Left forelimb (tissue), 1 donor: ENCODE results near the gene TEFM.
"Not testable (repeated sequence)": the region's sequence is repeated elsewhere in the genome, so short reads cannot be mapped to it uniquely, and the experiment has no call there.

Source experiments
- DNase-seq: peaks from one replicate; pipeline ENCODE4 v3.0.0-alpha.2; 2018; ENCODE audit warnings: low spot score

TEFM gene

DNA sequence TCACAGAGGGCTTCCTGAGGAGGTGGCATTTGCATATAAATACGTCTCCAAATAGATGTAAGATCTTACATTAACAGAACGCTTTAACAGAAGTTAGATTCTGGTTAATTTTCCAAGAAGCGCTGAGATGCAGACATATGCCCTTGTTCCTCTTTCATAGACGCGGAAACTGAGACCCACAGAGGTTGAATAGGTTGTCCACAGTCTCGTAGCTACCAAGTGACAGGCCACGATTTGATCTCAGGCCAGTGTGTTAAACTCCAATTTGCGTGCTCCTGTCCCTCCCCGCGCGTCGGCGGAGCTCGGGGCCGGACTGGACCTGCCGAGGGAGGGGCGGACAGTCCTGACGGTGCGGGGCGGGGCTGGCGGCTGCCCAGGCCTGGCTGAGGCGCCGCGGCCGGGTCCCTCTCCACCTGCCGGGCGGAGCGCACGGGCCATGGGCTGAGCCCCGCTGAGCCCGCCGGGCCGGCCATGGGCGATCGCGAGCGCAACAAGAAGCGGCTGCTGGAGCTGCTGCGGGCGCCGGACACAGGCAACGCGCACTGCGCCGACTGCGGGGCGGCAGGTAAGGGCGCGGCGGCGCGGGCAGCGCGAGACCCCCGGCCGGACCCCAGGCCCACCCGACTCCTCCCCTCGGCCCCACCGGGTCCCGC, 15.6 kb upstream of the TEFM start, which contains the start of gene ADAP2:
Gene ADAP2 (plus strand): TSS at position 402 of the 653 bp plus-strand sequence. CDS start 70 bp downstream, at position 472.
- DNase-seq, result no peak

DNA sequence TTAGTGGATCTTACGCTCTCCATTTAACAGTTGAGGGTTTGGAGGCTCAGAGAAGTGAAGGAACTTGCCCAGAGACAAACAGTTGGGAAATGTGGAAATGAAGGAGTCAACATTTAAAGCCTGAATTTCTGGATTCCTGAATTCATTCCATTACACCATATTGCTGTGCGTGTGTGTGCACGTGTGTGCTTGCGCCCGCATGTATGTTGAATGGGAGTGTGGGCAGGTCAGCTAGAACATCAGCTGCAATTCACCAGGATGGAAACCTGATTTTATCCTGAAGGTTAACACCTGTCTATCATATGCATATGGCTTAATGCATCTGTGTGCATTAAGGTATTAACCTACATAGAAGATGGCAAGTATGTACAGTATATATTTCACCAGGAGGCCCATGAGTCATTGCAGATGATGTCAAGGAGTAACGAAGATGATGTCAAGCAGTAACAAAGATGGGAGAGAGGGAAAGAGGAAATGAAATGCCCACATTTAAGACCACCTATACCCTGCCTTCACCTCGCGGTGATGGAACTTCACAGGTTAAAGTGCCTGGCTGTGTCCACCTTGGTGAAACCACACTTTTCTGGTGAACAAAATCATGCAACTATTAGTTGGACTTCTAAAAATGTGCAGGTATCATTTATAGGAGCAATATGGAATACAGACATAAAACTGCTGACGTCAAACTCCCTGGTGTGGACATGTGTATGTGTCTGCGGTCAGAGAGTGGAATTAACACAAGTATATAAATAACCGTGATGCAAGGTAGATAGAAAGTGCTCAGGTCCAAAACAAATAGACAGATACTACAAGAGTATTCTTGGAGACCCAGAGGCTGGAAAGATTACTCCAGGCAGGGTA, 14.9 kb upstream of the TEFM start:
- DNase-seq, result no peak

DNA sequence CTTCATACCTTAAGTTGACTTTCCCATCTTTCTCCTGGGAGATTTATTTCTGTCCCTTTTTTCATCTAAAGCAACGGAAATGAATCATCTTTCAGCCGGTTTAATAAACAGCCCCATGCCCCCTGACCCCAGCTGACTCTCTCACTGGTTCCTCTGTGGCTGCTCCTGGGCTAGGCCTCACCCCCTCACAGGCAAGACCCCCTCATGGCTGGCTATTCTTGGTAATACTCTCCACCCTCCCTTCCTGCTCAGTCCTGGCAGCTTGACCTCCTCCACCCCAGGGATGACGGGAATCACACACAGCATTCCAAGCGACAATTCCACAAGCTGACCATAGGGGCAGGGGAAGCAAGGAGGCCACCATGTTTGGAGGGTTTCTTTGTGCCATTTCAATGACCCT, 14.2 kb upstream of the TEFM start:
- DNase-seq, result no peak

DNA sequence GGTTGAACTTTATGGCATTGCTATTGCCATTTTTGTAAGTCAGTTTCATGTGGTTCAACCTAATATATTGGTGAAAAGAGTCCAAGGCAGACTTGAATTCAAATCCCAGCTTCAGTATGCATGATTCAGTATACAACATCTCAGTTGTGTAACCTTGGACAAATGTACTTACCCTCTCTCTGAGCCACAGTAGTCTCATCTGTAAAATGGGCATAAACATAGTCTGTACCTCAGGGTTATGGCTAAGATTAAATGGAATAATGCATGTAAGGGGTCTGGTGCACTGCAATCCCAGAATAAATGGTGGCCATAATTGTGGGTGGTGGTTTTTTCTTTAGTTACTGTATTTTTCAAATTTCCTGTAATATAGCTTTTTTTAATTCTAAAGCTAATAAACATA, 11.0 kb upstream of the TEFM start:
- DNase-seq, result no peak

DNA sequence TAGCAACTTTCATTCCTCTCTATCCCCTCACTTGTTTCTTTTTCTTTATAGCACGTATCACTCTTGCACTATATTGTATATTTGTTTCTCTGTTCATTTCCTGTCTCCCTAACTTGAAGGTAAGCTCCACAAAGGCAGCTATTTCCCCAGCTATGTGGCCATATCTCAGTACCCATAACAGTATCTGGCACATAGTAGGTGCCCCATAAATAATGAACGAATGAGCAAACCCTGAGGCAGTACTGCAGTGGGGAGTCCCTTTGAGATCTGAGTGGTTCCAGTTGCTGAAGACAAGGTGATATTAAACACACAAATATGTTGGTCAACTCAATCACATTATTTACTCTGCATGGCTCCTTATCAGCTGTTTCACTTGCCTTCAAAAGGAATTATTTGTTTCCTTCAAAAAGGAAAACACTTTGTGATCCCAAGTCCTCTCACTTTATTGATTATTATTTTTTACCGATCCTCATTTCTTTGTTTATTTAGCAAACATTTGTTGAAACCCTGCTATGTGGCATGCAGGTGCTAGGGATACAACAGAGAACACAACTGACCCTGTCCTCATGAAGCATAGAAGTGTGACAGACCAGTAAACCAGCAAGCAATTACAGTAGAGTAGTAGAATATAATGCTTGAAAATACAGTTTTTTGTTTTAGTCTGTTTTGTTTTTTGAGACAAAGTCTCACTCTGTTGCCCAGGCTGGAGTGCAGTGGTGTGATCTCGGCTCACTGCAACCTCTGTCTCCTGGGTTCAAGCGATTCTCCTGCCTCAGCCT, 10.0 kb upstream of the TEFM start:
- DNase-seq, result no peak

DNA sequence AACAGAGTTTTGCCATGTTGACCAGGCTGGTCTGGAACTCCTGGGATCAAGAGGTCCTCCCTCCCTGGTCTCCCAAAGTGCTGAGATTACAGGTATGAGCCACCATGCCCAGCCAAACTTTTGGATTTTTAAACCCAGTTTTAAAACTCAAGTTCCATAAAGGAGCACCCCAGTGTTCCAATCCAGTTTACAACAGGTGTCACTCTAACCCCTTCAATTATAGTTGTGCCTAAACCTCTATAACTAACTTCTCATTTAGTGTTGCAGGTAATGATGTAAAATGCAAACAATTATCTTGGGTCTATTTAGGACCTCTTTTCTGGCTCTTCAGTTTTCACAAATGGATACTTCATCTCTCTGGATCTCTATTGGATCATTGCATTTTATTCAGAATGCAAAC, 7.9 kb upstream of the TEFM start:
- no peak for DNase-seq

DNA sequence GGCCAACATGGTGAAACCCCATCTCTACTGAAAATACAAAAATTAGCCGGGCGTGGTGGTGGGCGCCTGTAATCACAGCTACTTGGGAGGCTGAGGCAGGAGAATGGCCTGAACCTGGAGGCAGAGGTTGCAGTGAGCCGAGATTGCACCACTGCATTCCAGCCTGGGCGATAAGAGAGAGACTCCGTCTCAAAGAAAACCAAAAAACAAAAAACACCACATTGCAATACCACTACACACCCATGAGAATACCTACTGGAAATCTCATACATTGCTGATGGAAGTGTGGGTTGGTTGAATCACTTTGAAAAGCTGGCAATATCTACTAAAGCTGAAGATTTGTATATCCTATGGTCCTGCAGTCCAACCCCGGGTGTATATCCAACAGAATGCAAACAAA, 4.1 kb upstream of the TEFM start:
- DNase-seq, result not testable (repeated sequence)

DNA sequence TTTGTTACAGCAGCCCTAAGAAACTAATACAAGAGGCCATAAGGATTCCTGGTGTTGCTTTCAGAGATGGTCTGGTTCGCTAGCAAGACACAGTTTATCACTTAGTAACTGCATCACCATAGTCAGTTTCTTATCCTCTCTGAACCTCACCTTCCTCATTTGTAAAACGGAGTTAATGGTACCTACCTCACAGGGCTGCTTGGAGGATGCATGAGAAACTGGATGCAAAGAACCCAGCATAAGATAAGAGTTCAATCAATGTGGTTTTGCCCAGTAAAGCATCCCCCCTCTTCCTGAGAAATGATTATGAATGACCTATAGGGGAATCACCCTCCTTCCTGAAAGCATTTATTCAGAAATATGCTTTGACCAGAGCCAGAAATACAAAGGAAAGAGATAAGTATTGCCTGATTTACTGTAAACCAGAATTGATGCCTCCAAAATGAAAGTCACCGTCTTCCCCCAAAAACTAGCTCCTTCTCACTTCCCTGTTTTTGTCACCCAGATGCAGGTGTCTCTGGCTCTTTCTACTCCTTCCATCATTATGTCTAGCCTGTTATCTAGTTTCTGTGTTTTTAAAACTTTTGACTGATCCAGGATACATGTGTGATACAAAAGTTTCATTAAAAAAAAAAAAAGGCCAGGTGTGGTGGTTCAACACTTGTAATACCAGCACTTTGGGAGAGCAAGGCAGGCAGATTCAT, 2.8 kb upstream of the TEFM start:
- DNase-seq, result no peak

DNA sequence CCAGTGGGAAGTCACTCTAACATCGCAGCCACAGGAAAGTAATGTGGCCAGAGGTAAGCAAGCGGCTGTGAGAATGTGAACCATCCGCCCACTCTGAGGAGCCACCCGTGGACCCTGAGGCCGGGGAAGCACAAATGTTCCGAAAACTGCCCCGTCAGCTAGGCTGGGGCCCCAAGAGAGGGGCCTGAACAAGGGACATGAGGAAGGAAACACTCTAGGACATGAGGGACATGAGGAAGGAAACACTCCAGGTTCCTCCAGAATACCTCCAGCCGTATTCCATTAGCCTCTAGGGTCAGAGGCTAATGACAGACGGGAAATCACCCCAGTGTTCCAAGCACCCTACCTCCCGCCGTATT, 317 bp downstream of the TEFM start:
- DNase-seq, result no peak

DNA sequence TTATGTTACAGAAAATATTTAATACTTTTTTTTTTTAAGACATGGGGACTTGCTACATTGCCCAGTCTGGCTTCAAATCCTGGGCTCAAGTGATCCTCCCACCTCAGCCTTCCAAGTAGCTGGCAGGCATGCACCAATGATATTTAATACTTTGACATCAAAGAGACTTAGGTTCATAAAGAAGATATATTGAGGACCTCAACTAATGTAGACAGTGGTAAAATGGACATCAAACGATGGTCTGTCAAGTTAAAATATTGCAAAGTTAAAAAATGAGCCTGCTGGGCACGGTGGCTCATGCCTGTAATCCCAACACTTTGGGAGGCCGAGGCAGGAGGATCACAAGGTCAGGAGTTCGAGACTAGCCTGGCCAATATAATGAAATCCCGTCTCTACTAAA, 8.7 kb downstream of the TEFM start:
- no peak for DNase-seq

DNA sequence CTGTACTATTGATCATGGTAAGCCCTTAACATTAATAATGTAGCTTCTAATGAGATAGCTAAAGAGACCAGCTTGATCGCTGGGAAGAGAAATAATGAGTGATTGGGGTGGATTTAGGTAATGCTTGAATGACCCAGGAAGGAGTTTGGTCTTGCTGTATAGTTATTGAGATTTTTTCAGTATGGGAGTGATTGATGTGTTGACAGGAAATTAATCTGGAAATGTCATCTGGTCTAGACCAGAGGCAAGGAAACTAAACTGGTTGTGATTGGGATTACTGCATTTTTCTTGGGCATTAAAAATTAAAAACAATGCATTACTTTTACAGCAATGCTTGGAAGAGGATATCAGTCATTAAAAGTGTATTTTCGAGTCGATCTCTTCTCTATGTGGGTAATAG, 11.8 kb downstream of the TEFM start:
- DNase-seq, result no peak

DNA sequence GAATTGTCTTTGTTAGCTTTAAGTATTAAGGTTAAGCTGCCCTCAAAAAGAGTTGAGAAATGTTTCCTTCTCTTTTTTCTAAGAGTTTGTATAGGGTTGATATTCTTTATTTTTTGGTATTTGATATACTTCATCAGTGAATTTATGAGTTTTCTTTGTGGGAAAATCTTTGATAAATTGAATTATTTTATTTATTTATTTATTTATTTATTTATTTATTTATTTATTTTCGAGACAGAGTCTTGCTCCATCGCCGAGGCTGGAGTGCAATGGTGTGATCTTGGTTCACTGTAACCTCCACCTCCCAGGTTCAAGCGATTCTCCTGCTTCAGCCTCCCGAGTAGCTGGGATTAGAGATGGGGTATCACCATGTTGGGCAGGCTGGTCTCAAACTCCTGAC, 19.9 kb downstream of the TEFM start:
- DNase-seq, result no peak

DNA sequence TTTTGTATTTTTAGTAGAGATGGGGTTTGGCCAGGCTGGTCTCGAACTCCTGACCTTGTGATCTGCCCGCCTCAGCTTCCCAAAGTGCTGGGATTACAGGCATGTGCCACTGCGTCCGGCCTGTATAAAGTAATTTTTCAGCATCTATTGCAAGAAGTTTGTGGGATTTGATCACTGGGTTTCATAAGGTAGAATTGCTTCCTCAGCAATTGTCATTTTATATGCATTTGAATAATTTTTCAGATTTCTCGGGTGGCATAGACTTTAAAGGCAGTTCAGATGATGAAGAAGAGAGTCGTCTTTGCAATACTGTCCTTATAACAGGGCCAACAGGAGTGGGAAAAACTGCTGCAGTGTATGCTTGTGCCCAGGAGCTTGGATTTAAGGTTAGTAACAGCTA, 37.0 kb downstream of the TEFM start:
- DNase-seq, result no peak

DNA sequence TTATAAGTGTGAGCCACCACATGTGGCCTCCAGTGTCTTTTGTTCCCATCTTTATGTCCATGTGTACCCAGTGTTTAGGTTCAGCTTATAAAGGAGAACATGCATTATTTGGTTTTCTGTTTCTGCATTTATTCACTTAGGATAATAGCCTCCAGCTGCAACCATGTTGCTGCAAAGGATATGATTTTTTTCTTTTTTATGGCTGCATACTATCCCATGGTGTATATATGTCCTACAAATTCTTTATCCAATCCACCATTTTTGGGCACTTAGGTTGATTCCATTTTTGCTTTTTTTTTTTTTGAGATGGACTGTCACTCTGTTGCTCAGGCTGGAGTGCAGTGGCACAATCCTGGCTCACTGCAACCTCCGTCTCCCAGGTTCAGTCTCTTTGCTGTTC, 41.4 kb downstream of the TEFM start:
- no peak for DNase-seq

DNA sequence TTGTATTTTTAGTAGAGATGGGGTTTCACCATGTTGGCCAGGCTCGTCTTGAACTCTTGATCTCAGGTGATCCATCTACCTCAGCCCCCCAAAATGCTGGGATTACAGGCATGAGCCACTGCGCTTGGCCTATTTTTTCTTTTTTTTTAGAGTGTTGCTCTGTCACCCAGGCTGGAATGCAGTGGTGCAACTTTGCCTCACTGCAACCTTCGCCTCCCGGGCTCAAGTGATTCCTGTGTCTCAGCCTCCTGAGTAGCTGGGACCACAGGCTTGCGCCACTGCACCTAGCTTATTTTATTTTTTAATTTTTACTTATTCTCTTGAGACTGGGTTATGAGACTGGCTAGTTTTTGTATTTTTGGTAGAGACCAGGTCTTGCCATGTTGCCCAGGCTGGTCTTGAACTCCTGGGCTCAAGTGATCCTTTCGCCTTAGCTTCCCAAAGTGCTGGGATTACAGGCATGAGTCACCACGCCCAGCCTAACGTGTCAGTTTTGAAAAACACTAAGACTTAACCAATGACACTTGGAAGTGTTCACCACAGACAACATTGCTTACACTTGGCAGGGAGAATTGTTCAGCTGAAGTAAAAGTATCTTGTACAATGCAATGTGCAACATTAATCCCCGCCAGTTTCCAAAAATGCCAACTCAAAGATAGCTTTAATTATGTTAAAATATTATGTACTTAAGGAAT, 47.3 kb downstream of the TEFM start:
- DNase-seq, result no peak

DNA sequence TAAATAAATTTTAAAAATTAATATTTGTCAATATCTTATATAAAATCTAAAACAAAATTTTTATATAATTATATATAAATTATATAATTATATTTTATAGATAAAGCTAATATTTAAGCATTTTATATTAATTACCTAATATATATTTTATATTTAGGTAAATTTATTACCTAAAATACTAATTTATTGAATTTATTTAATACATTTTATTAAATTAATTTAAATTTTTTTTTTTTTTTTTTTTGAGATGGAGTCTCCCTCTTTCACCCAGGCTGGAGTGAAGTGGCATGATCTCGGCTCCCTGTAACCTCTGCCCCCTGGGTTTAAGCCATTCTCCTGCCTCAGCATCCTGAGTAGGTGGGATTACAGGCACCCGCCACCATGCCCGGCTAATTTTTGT, 51.9 kb downstream of the TEFM start:
- no peak for DNase-seq
